Mesodermal cell (in vitro differentiated cells): ENCODE data around the gene GPR18.

Experiments
- H3K27ac ChIP-seq: 2 replicates; pipeline ENCODE4 v1.7.0; 2013; ENCODE audit warnings: mild to moderate bottlenecking, low read depth, low read length, moderate library complexity; ENCODE audit not compliant: severe bottlenecking
- H3K36me3 ChIP-seq: 2 replicates; pipeline ENCODE4 v1.7.1; 2013; ENCODE audit warnings: mild to moderate bottlenecking, low read length, moderate library complexity; ENCODE audit not compliant: control insufficient read depth, insufficient read depth
- H3K4me1 ChIP-seq: one replicate; pipeline ENCODE4 v1.7.1; 2013; ENCODE audit warnings: mild to moderate bottlenecking, low read length; ENCODE audit not compliant: insufficient read depth, control insufficient read depth, poor library complexity, severe bottlenecking
- H3K4me3 ChIP-seq: 2 replicates; pipeline ENCODE4 v1.7.0; 2013; ENCODE audit warnings: low read length, control low read depth, mild to moderate bottlenecking; ENCODE audit not compliant: insufficient read depth, poor library complexity, severe bottlenecking; ENCODE audit errors: extremely low read depth
- H3K9me3 ChIP-seq: 2 replicates; pipeline ENCODE4 v1.7.1; 2013; ENCODE audit warnings: mild to moderate bottlenecking, low read length, moderate library complexity; ENCODE audit not compliant: control insufficient read depth
- WGBS, 2 experiments: methylation state at CpG; one replicate each; pipeline ENCODE4 v1.1.5; 2013; ENCODE audit warnings: missing lambda C conversion rate in 2 of 2; ENCODE audit not compliant: insufficient coverage in 2 of 2; 5-methylcytosine and 5-hydroxymethylcytosine counted together

Gene GPR18

DNA sequence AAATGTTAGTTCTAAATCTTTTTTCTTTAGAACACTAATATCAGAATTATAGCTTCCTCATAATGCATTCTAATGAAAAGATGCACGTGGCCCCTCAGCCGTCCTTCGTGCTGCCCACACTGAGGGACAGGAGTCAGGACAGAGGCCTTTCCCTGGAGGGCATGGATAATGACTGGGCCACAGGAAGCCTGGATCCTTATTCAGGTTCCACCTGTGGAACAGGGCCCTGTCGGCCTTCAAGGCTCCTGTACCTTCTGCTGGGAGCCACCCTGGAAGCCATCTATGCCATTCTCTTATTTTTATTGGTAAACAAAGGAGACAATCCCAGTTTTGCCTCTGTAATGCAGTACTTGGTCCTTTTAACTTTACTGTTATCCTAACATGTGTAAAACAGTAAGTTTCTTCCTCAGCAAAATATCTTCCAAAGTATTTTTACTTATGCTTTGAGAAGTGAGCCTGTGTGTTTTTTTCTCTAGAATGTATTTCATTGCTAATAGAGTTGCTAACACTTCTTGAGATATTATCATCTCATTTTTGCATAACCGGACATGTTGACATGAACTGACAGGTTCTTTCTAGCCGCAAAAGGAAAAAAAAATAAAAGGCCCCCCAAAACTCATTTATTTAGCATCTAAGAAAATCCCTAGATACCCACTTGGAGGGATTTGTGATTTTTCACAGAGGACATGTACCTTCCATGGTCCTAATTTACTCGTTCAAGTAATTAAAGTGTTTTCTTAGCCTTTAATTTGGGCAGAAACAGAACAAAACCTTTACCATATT is 43.1 kb upstream of the GPR18 start:
- 89 to 100% methylated on average over 4 of the region's 7 CpGs for WGBS, 2 experiments

DNA sequence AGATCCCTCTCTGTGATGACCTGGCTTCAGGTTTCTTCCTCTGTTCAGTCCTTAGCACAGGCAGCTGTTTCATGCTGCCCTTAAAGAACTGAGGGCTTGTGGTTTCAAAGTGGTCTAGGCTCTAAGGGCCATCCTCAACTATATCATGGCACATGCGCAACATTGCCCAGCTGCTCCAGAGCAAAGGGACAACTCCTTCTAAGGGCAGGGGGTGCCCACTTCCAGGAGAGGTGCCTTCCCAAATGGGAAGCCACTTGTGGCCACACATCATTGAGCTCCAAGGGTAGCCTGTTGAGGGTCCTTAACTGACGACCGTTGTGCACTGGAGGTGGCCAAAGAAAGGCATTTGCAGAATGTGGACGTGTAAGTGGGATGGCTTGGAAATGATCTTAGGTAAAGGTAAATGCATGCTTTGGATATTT is 41.8 kb upstream of the GPR18 start:
- no peaks in the 10 kb centered on the region for H3K9me3 ChIP-seq
- H3K36me3 ChIP-seq, result no peaks in the 10 kb centered on the region
- H3K4me3 ChIP-seq, result no peak overlapping the region
- H3K4me1 ChIP-seq, result no peaks in the 10 kb centered on the region
- H3K27ac ChIP-seq, result no peak overlapping the region
- 79 to 88% methylated on average over 3 to 4 of the region's 4 CpGs for WGBS, 2 experiments

More for the DNA sequence above, 43.1 kb upstream of the GPR18 start:
- no peaks in the 10 kb centered on the region for H3K36me3 ChIP-seq
- no peaks in the 10 kb centered on the region for H3K4me1 ChIP-seq
- no peaks in the 10 kb centered on the region for H3K9me3 ChIP-seq
- H3K27ac ChIP-seq, result no peak overlapping the region
- H3K4me3 ChIP-seq, result no peak overlapping the region

- no CpG with 5 or more reads among the region's 4 CpGs for WGBS, 2 experiments
- no peaks in the 10 kb centered on the region for H3K36me3 ChIP-seq
- no peak overlapping the region for H3K27ac ChIP-seq
- no peaks in the 10 kb centered on the region for H3K9me3 ChIP-seq
- no peaks in the 10 kb centered on the region for H3K4me1 ChIP-seq
- no peak overlapping the region for H3K4me3 ChIP-seq
Measured at GRCh38 chr13:99299256-99299919, 41.2 kb upstream of the GPR18 start.

- no peaks in the 10 kb centered on the region for H3K36me3 ChIP-seq
- 100% methylated on average over 1 of the region's 2 CpGs; no CpG with 5 or more reads in 1 of the 2 experiments for WGBS, 2 experiments
- H3K9me3 ChIP-seq, result no peaks in the 10 kb centered on the region
- no peak overlapping the region for H3K4me3 ChIP-seq
- H3K4me1 ChIP-seq, result no peaks in the 10 kb centered on the region
- no peak overlapping the region for H3K27ac ChIP-seq
Measured at GRCh38 chr13:99298056-99298455, 39.9 kb upstream of the GPR18 start.

DNA sequence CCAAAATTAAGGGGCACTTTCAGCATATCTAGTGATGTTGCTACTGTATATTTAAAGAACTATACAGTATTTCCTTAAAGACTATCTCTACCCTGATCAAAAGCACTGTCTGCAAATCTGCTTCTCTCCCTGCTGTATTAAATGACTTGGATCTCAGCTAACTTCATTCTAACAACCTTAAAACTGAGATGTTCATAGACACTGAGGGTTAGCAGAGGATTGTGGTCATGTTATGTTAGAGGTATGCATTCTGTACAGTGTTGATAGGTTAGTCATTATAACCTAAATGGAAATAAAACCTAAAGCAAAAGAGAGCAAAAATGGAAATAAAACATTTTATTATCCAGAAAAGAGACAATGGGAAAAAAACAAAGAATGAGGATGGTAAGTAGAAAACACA is 39.2 kb upstream of the GPR18 start:
- Histone ChIP-seq H3K27ac (no peak overlapping the region), H3K4me3 (no peak overlapping the region), H3K4me1 (no peaks in the 10 kb centered on the region), H3K9me3 (no peaks in the 10 kb centered on the region), H3K36me3 (no peaks in the 10 kb centered on the region)

GRCh38 chr13:99296398-99296797 is 38.2 kb upstream of the GPR18 start:
- Histone ChIP-seq H3K9me3 (no peaks in the 10 kb centered on the region), H3K4me3 (no peak overlapping the region), H3K27ac (no peak overlapping the region), H3K36me3 (no peaks in the 10 kb centered on the region), H3K4me1 (no peaks in the 10 kb centered on the region)
- no CpG with 5 or more reads among the region's 4 CpGs for WGBS, 2 experiments

GRCh38 chr13:99295488-99296252 is 37.5 kb upstream of the GPR18 start:
- WGBS, 2 experiments, result 95 to 99% methylated on average over 10 to 11 of the region's 12 CpGs
- no peak overlapping the region for H3K4me3 ChIP-seq
- no peaks in the 10 kb centered on the region for H3K4me1 ChIP-seq
- H3K36me3 ChIP-seq, result no peaks in the 10 kb centered on the region
- no peak overlapping the region for H3K27ac ChIP-seq
- H3K9me3 ChIP-seq, result no peaks in the 10 kb centered on the region

DNA sequence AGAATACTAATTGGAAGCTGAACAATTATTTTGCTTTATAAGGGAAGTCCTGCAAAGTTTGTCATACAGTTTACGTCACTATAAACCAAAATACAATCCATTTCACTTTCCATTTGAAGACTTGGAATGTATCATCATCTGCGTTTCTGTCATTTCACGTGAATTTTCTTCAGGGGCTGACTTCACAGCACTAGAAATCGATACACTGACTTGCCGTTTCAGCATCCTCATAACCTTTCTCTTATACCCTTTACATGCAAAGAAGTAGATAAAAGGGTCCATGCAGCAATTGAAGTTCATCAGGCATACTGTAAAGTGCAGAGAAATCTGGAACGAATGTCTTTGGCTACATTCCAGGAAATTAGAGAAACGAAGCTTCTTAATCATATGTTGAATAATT is 36.8 kb upstream of the GPR18 start:
- H3K4me1 ChIP-seq, result no peaks in the 10 kb centered on the region
- no peak overlapping the region for H3K27ac ChIP-seq
- H3K4me3 ChIP-seq, result no peak overlapping the region
- 98 to 100% methylated on average over 2 to 5 of the region's 7 CpGs for WGBS, 2 experiments
- H3K9me3 ChIP-seq, result no peaks in the 10 kb centered on the region
- peaks cover 2% of the 10 kb centered on the region for H3K36me3 ChIP-seq

DNA sequence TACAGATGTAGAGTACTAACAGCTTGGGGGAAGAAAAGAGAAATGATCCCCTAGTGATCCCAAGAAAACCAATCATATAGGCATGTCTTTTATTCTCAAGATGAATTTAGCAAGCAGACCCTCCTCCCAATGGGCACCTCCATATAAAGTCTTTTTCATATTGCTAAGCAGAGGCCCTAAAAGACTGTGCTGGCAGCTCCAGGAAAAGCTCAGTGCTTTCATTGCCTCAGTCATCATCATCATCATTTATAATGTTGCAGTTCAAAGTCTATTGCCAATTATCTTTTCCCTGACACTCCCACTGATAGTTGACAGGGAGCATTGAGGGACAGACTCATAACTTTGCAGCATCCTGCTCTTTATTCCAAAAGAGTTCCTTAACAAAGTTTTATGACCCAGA is 36.0 kb upstream of the GPR18 start:
- no peaks in the 10 kb centered on the region for H3K4me1 ChIP-seq
- no peaks in the 10 kb centered on the region for H3K9me3 ChIP-seq
- H3K36me3 ChIP-seq, result peaks cover 5% of the 10 kb centered on the region
- H3K27ac ChIP-seq, result no peak overlapping the region
- H3K4me3 ChIP-seq, result no peak overlapping the region

- Histone ChIP-seq H3K9me3 (no peaks in the 10 kb centered on the region), H3K4me1 (no peaks in the 10 kb centered on the region), H3K27ac (no peak overlapping the region), H3K4me3 (no peak overlapping the region), H3K36me3 (peaks cover 10% of the 10 kb centered on the region)
- WGBS, 2 experiments, result 100% methylated on average over 1 of the region's 2 CpGs; no CpG with 5 or more reads in 1 of the 2 experiments
Measured at GRCh38 chr13:99293178-99293577, 35.0 kb upstream of the GPR18 start.
